Measurements from ENCODE around the gene ZMYM2.

Gene ZMYM2

DNA sequence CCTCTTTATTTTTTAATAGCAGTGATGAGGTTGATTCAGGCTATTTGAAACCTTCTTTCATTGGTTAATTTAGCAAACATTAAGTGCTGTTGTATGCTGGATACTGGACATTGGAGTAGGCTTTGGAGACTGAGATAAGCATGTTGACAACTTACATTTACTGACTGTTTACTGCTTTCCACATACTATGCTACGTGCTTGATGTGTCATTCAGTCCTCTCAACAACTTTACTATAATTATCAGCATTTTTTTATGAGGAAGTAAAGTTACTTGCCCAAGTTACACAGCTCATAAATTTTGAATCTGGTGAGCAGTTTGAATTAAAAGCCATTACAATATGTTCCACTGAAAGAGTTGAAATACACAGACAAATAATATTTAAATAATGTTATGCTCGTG, 118.6 kb downstream of the ZMYM2 start:
- FAIRE-seq (no peak), DNase-seq (ENCODE audit: insufficient read length, low spot score) (no peak)
- no peak for TF ChIP-seq POLR2A (IDR thresholded peaks at IDR 0.05; ENCODE audit: low read depth, low read length)

DNA sequence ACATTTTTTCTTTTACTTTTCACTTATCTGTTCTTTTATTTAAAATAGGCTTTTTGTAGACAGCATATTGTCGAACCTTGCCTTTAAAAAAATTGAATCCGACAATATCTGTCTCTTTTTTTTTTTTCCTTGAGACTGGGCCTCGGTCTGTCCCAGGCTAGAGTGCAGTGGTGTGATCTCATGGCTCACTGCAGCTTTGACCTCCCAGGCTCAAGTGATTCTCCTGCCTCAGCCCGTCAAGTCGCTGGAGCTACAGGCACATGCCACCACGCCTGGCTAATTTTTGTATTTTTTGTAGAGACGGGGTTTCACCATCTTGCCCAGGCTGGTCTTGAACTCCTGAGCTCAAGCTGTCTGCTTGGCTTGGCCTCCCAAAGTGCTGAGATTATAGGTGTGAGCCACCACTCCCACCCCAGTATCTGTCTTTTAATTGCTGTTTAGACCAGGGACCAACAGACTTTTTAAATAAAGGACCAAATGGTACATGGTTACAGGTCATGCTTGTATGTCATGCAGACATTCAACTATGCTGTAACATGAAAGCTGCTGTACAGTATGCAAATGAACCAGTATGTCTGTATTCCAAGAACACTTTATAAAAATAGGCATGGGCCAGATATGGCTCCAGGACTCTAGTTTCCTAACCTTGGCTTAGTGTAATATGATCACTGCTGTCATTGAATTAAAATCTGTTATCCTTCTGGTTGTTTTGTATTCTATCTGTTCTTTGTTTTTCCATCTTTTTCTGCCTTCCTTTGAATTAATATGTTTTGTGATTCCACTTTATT, 122.0 kb downstream of the ZMYM2 start:
- DNase-seq (ENCODE audit: insufficient read length, low spot score) (no peak), FAIRE-seq (no peak)
- no peak for TF ChIP-seq POLR2A (IDR thresholded peaks at IDR 0.05; ENCODE audit: low read depth, low read length)

DNA sequence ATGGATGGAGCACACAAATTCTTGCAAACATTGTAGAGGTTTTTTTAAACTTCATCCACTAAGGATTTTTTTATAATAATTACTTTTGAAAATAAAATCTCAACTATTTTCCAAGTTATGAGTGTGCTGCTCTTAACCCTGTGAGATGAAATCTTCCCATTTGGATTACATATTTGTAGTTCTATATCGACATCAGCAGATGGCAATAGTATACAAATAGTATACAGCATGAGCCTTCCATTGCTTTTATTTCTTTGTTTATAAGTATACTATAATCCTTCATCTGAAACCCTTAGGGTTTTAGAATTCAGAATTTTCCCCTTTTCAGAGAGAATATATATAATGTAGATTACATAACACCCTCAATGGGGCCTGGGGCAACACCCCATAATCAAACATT, 131.8 kb downstream of the ZMYM2 start:
- no peak for TF ChIP-seq POLR2A (IDR thresholded peaks at IDR 0.05; ENCODE audit: low read depth, low read length)
- DNase-seq (ENCODE audit: insufficient read length, low spot score) = no peak
- no peak for FAIRE-seq

DNA sequence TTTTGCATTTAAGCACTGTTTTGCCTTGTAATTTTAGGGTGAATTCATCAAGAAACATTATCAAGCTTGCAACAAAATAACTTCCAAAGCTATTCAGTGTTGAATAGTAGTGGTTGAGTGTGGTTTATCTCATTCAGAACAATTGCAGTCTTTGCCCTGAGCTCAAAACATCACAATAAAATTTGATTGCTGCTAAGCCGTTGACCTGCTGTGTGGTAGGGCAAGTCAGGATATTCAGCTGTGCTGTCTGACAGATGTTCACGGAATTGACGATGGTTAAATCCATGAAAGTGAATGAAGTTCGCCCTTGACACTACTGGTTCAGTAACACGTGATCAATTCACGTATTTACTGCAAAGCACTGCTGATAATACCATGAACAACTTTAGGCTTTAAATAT, 135.4 kb downstream of the ZMYM2 start:
- no peak for TF ChIP-seq POLR2A (IDR thresholded peaks at IDR 0.05; ENCODE audit: low read depth, low read length)
- FAIRE-seq (no peak), DNase-seq (ENCODE audit: insufficient read length, low spot score) (no peak)

DNA sequence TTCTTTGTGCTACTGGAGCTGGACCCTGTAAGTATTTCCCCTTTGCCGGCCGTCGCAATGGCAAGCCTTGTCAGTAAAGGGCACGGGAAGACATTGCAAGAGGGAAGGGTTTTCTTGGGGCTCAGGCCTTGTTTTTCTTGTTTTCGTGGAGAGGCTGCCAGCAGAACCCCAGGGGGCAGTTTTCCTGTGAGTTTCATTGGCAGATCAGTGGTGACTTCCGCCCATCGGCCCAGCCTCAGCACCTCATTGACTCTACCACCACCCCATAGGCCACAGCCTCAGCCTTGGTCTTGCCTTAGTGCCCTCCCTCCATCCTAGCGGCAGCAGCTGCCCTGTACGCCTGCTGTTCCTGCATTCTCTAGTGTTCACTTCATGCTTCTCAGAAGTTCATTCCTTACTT, 140.8 kb downstream of the ZMYM2 start:
- no peak for FAIRE-seq
- DNase-seq (ENCODE audit: insufficient read length, low spot score) = no peak

DNA sequence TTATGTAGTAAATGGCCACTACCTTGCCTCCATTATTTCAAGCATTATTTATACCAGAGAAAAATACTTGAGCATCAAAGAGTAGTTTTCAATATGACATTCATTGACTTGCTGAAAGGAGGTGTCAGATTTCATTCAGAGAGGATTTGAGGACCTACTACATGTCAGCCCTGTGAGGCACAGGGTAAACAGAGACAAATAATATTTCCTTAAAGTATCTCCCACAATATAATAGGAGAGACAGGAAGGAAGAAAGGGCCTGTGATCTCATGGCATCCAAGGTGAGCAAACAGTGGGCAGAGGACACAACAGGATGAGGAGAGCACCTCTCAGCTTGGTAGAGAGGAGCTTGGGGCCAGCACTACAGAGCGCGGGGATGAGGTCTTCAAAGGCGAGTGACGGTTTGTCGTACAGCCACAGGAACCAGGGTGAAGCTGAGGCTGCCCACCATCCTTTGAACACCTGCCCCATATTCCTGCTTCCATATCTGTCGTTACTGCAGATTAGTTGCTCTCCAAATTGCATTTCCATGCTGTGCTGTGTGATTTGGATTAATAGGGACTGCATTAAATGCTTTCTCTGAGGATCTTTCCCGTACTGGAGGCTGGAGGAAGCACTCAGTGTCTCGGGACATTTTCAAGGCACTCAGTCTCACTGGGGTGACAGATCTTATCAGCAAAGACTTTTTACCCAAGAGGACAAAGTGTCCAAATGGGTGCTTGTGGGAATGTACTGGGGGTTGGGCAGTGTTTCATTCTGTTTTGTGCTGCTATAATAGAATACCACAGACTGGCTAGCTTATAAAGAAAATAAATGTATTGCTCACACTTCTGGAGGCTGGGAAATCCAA, 143.2 kb downstream of the ZMYM2 start:
- no peak for FAIRE-seq
- no peak for TF ChIP-seq POLR2A (IDR thresholded peaks at IDR 0.05; ENCODE audit: low read depth, low read length)

More for the DNA sequence above, 140.8 kb downstream of the ZMYM2 start:
- no peak for TF ChIP-seq POLR2A (IDR thresholded peaks at IDR 0.05; ENCODE audit: low read depth, low read length)

DNA sequence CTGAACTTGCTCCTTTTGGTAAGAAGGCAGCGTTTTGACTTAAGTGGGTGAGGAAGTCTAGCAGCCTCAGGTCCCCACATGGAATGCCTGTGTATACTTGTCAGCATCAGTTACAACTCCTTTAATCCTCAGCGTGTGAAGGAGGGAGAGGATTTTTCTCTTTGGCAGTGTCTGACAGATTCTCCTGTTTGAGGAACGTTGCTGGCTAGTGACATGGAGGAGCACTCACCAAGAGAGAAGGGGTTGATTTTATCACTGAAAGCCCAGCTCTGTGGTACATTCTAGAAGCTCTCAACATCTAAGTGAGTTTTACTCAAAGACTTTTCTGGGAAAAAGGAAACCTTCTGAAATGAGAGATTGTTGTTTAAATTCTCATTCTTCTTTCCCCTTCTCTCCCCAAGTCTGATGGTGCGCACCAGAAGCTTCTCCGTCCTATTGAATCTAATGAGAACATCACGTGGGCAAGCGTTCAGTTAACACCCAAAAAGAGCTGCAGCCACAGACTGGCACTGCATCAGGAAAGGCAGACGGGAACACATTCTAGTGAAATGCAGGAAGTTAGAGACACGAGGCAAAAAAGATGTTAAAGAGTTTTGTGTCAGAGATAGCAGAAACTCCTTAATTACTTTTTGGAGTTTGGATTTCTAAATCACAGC, 144.1 kb downstream of the ZMYM2 start:
- FAIRE-seq (no peak), DNase-seq (ENCODE audit: insufficient read length, low spot score) (no peak)
- no peak for TF ChIP-seq POLR2A (IDR thresholded peaks at IDR 0.05; ENCODE audit: low read depth, low read length)

More for the DNA sequence above, 143.2 kb downstream of the ZMYM2 start:
- DNase-seq (ENCODE audit: insufficient read length, low spot score) = no peak

DNA sequence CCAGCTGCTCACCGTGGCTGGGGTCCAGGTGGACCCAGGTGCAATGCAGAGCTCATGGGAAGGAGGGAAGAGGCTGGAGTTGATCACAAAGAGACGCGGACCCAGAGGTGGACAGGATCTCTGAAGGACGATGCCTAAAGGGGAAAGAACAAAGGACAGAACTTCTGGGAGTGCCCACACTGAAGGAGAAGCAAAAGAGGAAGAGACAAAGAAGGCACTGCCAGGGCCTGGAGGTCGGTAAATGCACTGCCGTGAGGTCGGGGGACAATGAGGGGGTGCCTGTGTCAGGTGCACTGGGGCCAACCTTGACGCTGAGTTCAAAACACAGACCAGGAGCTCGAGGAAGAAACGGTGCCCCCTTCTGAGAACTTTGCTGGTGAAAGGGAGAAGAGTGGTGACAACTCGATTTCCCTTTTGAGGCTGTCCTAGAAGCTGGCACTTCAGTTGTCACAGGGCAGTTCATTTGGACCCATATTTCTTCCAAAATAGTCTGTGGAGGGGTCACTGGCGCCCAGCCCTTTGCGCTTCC, 146.7 kb downstream of the ZMYM2 start:
- TF ChIP-seq POLR2A (IDR thresholded peaks at IDR 0.05; ENCODE audit: low read depth, low read length) = no peak
- DNase-seq (ENCODE audit: insufficient read length, low spot score) = no peak
- FAIRE-seq = no peak

DNA sequence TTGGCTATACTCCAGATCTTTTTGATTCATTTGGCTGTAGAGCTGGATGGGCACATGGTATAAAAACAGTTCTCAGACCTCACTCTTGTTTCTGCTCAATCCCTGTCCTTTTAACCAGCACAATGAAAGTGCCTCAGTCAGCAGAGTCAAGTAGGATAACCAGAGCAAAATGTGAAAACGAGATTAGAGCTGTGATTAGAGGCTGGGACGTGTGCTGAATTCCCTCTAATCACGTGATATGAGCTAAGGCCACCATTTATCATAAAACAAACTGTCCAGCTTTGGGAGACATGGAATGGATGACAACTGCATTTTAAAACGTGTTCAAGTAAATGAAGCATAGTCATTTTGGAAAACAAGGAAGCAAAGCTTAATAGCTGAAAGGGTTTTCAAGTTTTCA, 148.2 kb downstream of the ZMYM2 start:
- FAIRE-seq = no peak
- no peak for TF ChIP-seq POLR2A (IDR thresholded peaks at IDR 0.05; ENCODE audit: low read depth, low read length)
- DNase-seq (ENCODE audit: insufficient read length, low spot score) = no peak

DNA sequence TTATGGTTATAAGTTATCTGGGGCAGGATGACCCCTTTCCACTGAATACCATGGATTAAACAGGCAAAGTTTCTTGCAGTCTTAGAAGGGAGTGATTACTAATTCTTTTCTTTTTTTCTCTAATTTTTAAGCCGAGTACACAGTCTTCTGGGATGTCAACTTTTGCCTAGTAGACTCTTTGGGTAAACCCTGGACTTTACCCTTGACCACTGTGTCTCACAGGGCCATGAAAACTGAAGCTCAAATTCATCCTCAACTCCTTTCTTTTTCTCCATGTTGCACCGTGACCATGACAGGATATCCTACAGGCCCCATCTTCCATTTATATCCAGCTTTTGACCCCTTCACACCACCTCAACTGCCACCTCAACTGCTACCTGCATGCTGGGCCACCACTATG, 150.5 kb downstream of the ZMYM2 start:
- FAIRE-seq = no peak
- no peak for TF ChIP-seq POLR2A (IDR thresholded peaks at IDR 0.05; ENCODE audit: low read depth, low read length)
- DNase-seq (ENCODE audit: insufficient read length, low spot score) = no peak

DNA sequence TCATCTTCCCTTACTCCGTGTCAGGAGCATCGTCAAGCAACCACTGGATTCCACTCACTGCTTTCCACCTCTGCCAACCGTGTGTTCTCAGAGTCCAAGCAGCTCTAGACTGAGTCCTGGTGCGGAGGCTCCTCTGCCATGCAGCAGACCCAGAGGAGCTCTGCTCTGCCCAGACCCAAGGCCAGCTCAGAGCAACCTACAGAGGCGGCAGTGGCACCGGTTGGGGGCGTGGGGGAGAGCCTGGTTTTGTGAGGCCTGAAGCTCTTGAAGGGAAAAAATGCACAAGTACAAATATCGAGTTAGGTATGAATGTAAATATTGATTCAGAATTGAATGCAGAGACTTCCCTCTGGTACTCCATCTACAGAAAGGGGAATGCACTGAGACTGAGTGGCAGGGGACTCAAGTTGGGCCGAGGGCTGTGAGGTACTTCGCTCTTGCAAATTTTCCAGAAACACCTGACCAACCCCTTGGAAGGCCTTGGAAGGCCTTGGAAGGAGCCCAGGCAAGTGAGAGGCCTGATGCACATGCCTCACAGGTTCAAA, 155.6 kb downstream of the ZMYM2 start:
- FAIRE-seq (no peak), DNase-seq (ENCODE audit: insufficient read length, low spot score) (no peak)
- TF ChIP-seq POLR2A (IDR thresholded peaks at IDR 0.05; ENCODE audit: low read depth, low read length) = no peak

DNA sequence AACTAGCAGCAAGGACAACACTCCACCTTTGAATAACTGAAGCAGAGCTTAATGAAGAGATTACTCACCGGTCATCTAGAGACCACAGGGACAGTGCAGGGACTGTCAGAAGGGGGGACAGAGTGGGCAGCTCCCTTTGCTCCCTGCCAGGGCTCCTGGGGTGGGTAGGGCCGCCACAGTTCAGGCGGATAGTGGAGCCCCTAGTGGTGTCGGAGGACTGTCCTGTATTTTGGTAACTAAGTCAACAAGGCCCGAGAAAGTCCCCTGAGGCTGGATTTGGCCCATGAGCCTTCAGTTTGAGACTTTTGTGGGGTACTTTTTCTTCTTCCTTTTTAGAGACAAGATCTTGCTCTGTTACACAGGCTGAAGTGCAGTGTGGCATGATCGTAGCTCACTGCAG, 157.7 kb downstream of the ZMYM2 start:
- no peak for FAIRE-seq
- no peak for DNase-seq (ENCODE audit: insufficient read length, low spot score)
- no peak for TF ChIP-seq POLR2A (IDR thresholded peaks at IDR 0.05; ENCODE audit: low read depth, low read length)

DNA sequence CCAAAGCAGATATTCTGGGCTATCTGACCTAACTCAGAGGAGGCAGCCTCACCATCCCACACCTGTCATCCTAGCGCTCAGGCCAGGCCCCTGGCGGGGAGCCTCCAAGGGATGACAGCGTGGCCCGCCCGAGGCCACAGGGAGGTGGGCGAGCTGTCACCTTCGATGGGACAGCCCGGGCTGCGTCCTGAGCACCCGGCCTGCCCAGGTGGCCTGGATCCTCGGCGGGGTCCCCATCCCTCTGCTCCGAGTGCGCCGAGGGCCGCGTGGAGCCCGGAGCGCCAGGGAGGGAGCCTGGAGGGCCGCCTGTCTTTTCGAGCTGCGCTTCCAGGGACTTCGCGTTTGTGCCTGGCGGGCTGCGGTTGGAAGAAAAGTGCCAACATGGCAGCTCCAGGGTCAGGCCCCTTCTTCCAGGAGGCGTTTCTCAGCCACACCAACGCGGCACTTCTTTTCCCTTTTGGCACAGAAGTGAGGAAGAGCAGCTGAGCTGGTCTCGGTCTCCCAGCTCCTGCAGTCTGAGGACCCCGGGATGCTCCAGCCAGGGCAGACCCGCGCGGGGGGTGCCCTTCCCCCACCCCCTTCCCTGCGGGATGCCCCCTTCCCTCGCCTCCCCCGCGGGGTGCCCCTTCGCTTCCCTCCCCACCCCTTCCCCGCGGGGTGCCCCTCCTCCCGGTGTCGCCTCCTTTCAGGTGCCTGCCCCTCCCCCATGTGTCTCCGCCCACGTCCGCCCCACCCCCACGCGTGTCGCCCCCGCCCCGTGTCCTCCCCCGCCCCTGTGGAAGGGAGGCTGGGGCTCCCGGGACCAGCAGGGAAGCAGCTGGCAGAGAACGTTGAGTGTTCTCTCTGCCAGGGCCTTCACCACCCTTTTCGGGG, 160.0 kb downstream of the ZMYM2 start:
- DNase-seq (ENCODE audit: insufficient read length, low spot score) (peak; percentile 26), FAIRE-seq (no peak)
- 0 out of 2 replicates have a peak, but pooled peaks have one; percentile 1 for TF ChIP-seq POLR2A (IDR thresholded peaks at IDR 0.05; ENCODE audit: low read depth, low read length)

All from H54 (cell line).